Mucosa of stomach (tissue), 1 donor: ENCODE data around the gene LY6G5C.
A peak's percentile ranks its signal among the peaks of the same experiment; 100 is the strongest.
"Not testable (repeated sequence)": the region's sequence is repeated elsewhere in the genome, so short reads cannot be mapped to it uniquely, and the experiment has no call there.

Experiments
- H3K27me3 ChIP-seq: one replicate; pipeline ENCODE4 v1.7.0; 2013; ENCODE audit warnings: mild to moderate bottlenecking, low read length; ENCODE audit not compliant: control insufficient read depth, insufficient read depth
- H3K36me3 ChIP-seq: one replicate; pipeline ENCODE4 v1.7.0; 2013; ENCODE audit warnings: low read length; ENCODE audit not compliant: control insufficient read depth, insufficient read depth
- H3K4me1 ChIP-seq: one replicate; pipeline ENCODE4 v1.7.0; 2013; ENCODE audit warnings: mild to moderate bottlenecking, low read length; ENCODE audit not compliant: control insufficient read depth, insufficient read depth
- H3K4me3 ChIP-seq: one replicate; pipeline ENCODE4 v1.7.0; 2013; ENCODE audit warnings: low read length
- H3K9ac ChIP-seq: one replicate; pipeline ENCODE4 v1.7.0; 2013; ENCODE audit warnings: mild to moderate bottlenecking, low read length, moderate library complexity
- H3K9me3 ChIP-seq: one replicate; pipeline ENCODE4 v1.7.0; 2013; ENCODE audit warnings: mild to moderate bottlenecking, low read length, moderate library complexity; ENCODE audit not compliant: control insufficient read depth
- donor health status: Pancreatic carcinoma.

Gene LY6G5C

DNA sequence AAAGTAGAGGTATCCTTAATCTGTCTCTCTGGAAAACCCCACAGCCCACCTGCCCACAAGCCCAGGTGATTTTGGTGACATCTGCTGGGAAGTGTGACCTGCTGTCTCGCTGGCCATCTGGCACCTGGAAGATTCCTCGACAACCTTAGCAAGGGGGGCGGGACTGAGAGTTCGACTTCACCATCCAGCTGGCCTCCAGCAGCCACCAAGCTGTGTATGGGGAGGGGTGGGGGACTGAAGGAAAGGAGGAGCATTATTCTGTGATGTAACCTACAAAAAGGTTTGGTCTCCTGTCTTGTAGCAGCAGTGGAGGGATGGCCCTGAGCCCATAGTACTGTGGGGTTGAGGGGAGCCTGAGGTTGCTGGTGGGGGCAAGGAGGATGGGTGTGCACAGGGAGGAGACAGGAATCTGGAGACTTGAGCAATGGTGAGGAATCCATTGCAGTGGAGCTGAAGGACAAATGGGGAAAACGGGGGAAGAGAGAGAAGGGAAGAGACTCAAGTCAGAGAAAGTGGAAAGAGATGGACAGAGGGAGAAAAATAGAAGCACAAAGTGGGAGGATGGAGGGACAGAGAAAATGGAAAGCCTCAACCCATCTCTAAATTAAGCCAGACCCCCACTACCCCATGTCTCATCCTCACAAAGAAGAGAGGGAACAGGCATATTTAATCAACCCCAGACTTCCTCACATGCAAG, 29.8 kb upstream of the LY6G5C start:
- H3K9ac ChIP-seq = no peak overlapping the region
- H3K9me3 ChIP-seq = no peaks in the 10 kb centered on the region
- no peaks in the 10 kb centered on the region for H3K36me3 ChIP-seq
- H3K4me1 ChIP-seq = peaks cover 26% of the 10 kb centered on the region
- H3K27me3 ChIP-seq = no peaks in the 10 kb centered on the region
- H3K4me3 ChIP-seq = no peak overlapping the region

- not testable (repeated sequence) for H3K9me3 ChIP-seq, H3K36me3 ChIP-seq, H3K27me3 ChIP-seq, H3K4me3 ChIP-seq, H3K9ac ChIP-seq
- H3K4me1 ChIP-seq = peaks cover 22% of the 10 kb centered on the region
Observed at GRCh38 chr6:31709157-31709556, 28.3 kb upstream of the LY6G5C start.

DNA sequence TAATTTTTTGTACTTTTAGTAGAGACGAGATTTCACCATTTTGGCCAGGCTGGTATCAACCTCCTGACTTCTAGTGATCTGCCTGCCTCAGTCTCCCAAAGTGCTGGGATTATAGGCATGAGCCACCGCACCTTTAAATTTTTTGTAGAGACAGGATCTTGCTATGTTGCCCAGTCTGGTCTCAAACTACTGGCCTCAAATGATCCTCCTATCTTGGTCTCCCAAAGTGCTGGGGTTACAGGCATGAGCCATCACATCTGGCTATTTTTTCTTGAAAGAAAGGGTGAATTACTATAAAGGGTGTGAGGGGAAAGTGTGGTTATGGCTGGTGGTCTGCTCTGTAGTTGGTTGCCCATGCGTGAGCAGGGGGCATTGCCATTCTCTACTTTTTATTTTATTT, 27.4 kb upstream of the LY6G5C start:
- no peak overlapping the region for H3K4me3 ChIP-seq
- no peak overlapping the region for H3K9ac ChIP-seq
- no peaks in the 10 kb centered on the region for H3K27me3 ChIP-seq
- H3K4me1 ChIP-seq = peaks cover 25% of the 10 kb centered on the region
- no peaks in the 10 kb centered on the region for H3K9me3 ChIP-seq
- H3K36me3 ChIP-seq = no peaks in the 10 kb centered on the region

GRCh38 chr6:31707701-31708100, 26.8 kb upstream of the LY6G5C start:
- H3K4me3 ChIP-seq = no peak overlapping the region
- H3K27me3 ChIP-seq = no peaks in the 10 kb centered on the region
- H3K36me3 ChIP-seq = no peaks in the 10 kb centered on the region
- no peak overlapping the region for H3K9ac ChIP-seq
- no peaks in the 10 kb centered on the region for H3K9me3 ChIP-seq
- H3K4me1 ChIP-seq = peaks cover 25% of the 10 kb centered on the region

- no peak within 1 kb of the TSS for H3K4me3 ChIP-seq
- H3K27me3 ChIP-seq = no peaks in the 10 kb centered on the region
- no peak within 1 kb of the TSS for H3K9ac ChIP-seq
- no peaks in the 10 kb centered on the region for H3K36me3 ChIP-seq
- no peaks in the 10 kb centered on the region for H3K9me3 ChIP-seq
- peaks cover 26% of the 10 kb centered on the region for H3K4me1 ChIP-seq
Observed at GRCh38 chr6:31706599-31706998, 25.7 kb upstream of the LY6G5C start, which contains the start of gene LY6G6F. TSS of gene LY6G6F (plus strand) at chr6:31706866. CDS start at chr6:31706907, 41 bp downstream.

- Histone ChIP-seq H3K27me3 (no peaks in the 10 kb centered on the region), H3K4me1 (peaks cover 24% of the 10 kb centered on the region), H3K36me3 (no peaks in the 10 kb centered on the region), H3K9me3 (no peaks in the 10 kb centered on the region), H3K9ac (no peak overlapping the region), H3K4me3 (no peak overlapping the region)
Observed at GRCh38 chr6:31705931-31706330, 25.1 kb upstream of the LY6G5C start.

GRCh38 chr6:31702819-31703716, 22.2 kb upstream of the LY6G5C start, which contains the start of gene ABHD16A:
TSS of gene ABHD16A (minus strand) at chr6:31703324. CDS start at chr6:31703281, 43 bp downstream.
- Histone ChIP-seq H3K9me3 (no peaks in the 10 kb centered on the region), H3K4me3 (peak within 1 kb of the TSS; percentile 47), H3K27me3 (no peaks in the 10 kb centered on the region), H3K36me3 (no peaks in the 10 kb centered on the region), H3K4me1 (peaks cover 18% of the 10 kb centered on the region), H3K9ac (peak within 1 kb of the TSS; percentile 82)

GRCh38 chr6:31702405-31702818, 21.5 kb upstream of the LY6G5C start:
- H3K9me3 ChIP-seq = no peaks in the 10 kb centered on the region
- no peaks in the 10 kb centered on the region for H3K27me3 ChIP-seq
- H3K9ac ChIP-seq = peak overlapping the region; percentile 82
- peak overlapping the region; percentile 47 for H3K4me3 ChIP-seq
- no peaks in the 10 kb centered on the region for H3K36me3 ChIP-seq
- H3K4me1 ChIP-seq = peaks cover 18% of the 10 kb centered on the region

- peak overlapping the region; percentile 47 for H3K4me3 ChIP-seq
- H3K9ac ChIP-seq = peak overlapping the region; percentile 82
- no peaks in the 10 kb centered on the region for H3K9me3 ChIP-seq
- H3K4me1 ChIP-seq = peaks cover 18% of the 10 kb centered on the region
- H3K27me3 ChIP-seq = no peaks in the 10 kb centered on the region
- H3K36me3 ChIP-seq = no peaks in the 10 kb centered on the region
Observed at GRCh38 chr6:31701666-31702404, 21.0 kb upstream of the LY6G5C start.

DNA sequence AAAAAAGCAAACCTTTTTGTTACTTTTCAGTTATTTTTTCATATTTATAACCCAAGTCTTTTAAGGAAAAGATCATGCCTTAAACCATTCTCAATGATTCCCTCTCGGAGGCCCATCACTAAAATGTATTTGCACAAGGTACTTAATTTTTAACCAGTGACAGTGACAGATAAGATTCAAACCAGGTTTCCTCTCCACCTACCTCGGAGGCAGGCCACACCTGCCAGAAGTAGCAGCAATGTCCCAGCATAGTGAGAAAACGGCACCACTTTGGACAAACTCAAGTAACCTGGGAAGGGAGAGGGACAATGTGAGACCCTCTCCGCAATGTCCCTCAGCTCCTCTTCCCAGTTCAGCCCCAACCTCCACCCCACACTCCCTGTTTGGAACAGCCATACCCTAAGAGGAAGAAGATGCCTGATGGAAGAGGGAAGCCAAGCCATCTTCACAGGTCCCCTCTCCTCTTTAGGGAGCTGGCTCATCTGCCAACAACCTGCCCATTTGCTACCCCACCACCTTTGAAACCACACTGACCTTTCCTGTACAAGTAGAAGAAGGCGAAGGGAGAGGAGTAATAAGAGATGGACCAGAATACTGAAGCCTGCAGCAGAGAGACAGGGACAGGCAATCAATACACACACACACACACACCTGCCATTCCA, 20.0 kb upstream of the LY6G5C start:
- Histone ChIP-seq H3K4me3 (no peak overlapping the region), H3K27me3 (no peaks in the 10 kb centered on the region), H3K36me3 (no peaks in the 10 kb centered on the region), H3K4me1 (peaks cover 18% of the 10 kb centered on the region), H3K9ac (no peak overlapping the region), H3K9me3 (no peaks in the 10 kb centered on the region)

- no peaks in the 10 kb centered on the region for H3K36me3 ChIP-seq
- H3K27me3 ChIP-seq = no peaks in the 10 kb centered on the region
- H3K9me3 ChIP-seq = no peaks in the 10 kb centered on the region
- H3K9ac ChIP-seq = no peak overlapping the region
- H3K4me1 ChIP-seq = peaks cover 11% of the 10 kb centered on the region
- no peak overlapping the region for H3K4me3 ChIP-seq
Observed at GRCh38 chr6:31697555-31697954, 16.7 kb upstream of the LY6G5C start.
